IMR-90 (cell line): ENCODE measurements around the gene RAB3GAP2. TPM values are rescaled to one million over a fixed set of nuclear protein-coding genes. Genes with fewer than 3 reads are reported as not detected.

Source experiments
- ATAC-seq: fragments of 200-7000 bp; cut with Tn5 transposase; 2 replicates; pipeline ENCODE4 v1.9.1; 2020; ENCODE audit warnings: low read depth, mild to moderate bottlenecking, moderate library complexity
- BruUV-seq: library from RNA; stranded (reverse); fragments of 400-500 nt; replicated peaks from 2 replicates; lab custom pipeline; 2021; lab: Mats Ljungman, UMichigan
- CTCF ChIA-PET: fragments of 300-600 bp; formaldehyde crosslinking; extraction: SDS; loops from one replicate; lab custom pipeline; 2021; ENCODE audit warnings: antibody characterized with exemption; lab: Yijun Ruan, JAX
- POLR2A ChIA-PET: fragments of 300-600 bp; sonication (Branson Sonifier 250); formaldehyde crosslinking; loops from one replicate; lab custom pipeline; 2022; ENCODE audit warnings: antibody characterized with exemption; ENCODE audit not compliant: unreplicated experiment; lab: Charles Lee
- DNase-seq: peaks from one replicate; pipeline ENCODE4 v3.0.0; 2013
- H2AFZ ChIP-seq: replicated peaks from 2 replicates; pipeline ENCODE3; 2013; ENCODE audit warnings: low read length, mild to moderate bottlenecking; ENCODE audit not compliant: poor library complexity
- H2AK5ac ChIP-seq: 2 replicates; pipeline ENCODE4 v1.6.1; 2013; ENCODE audit warnings: low read depth, low read length, inconsistent platforms
- H2AK9ac ChIP-seq: replicated peaks from 2 replicates; pipeline ENCODE3; 2013; ENCODE audit warnings: mild to moderate bottlenecking, low read depth, low read length, moderate library complexity; ENCODE audit not compliant: poor library complexity
- H2BK120ac ChIP-seq: 2 replicates; pipeline ENCODE4 v1.6.1; 2013; ENCODE audit warnings: low read depth, low read length, inconsistent platforms
- H2BK15ac ChIP-seq: 3 replicates; pipeline ENCODE4 v1.6.1; 2013; ENCODE audit warnings: low read depth, low read length, inconsistent platforms
- H2BK20ac ChIP-seq: 2 replicates; pipeline ENCODE4 v1.6.1; 2013; ENCODE audit warnings: low read depth, mild to moderate bottlenecking, inconsistent platforms, low read length, moderate library complexity
- H2BK5ac ChIP-seq: 2 replicates; pipeline ENCODE4 v1.6.1; 2013; ENCODE audit warnings: mild to moderate bottlenecking, low read depth, low read length, inconsistent platforms; ENCODE audit not compliant: poor library complexity, severe bottlenecking
- H3K14ac ChIP-seq: replicated peaks from 2 replicates; pipeline ENCODE4 v1.6.1; 2013; ENCODE audit warnings: low read depth, low read length, inconsistent platforms
- H3K18ac ChIP-seq: 2 replicates; pipeline ENCODE4 v1.6.1; 2013; ENCODE audit warnings: low read depth, low read length, control low read depth
- H3K23ac ChIP-seq: 2 replicates; pipeline ENCODE4 v1.6.1; 2013; ENCODE audit warnings: low read depth, low read length, inconsistent platforms
- H3K27ac ChIP-seq: 2 replicates; pipeline ENCODE4 v1.5.1; 2013; ENCODE audit warnings: mild to moderate bottlenecking, control low read depth, low read length; ENCODE audit not compliant: insufficient read depth
- H3K27me3 ChIP-seq: 2 replicates; pipeline ENCODE4 v1.6.1; 2013; ENCODE audit warnings: low read length; ENCODE audit not compliant: control insufficient read depth, insufficient read depth
- H3K36me3 ChIP-seq: 2 replicates; pipeline ENCODE4 v1.6.1; 2013; ENCODE audit warnings: low read length, mixed read lengths; ENCODE audit not compliant: control insufficient read depth, insufficient read depth
- H3K4ac ChIP-seq: 2 replicates; pipeline ENCODE4 v1.6.1; 2013; ENCODE audit warnings: low read depth, low read length, inconsistent platforms
- H3K4me1 ChIP-seq: 2 replicates; pipeline ENCODE4 v1.6.1; 2013; ENCODE audit warnings: low read length, mixed read lengths; ENCODE audit not compliant: control insufficient read depth, insufficient read depth
- H3K4me2 ChIP-seq: 2 replicates; pipeline ENCODE4 v1.6.1; 2013; ENCODE audit warnings: low read depth, mild to moderate bottlenecking, control low read depth, low read length, moderate library complexity
- H3K4me3 ChIP-seq: 2 replicates; pipeline ENCODE4 v1.5.1; 2013; ENCODE audit warnings: low read depth, mild to moderate bottlenecking, control low read depth, low read length, moderate library complexity; ENCODE audit not compliant: insufficient read depth
- H3K56ac ChIP-seq: 2 replicates; pipeline ENCODE4 v1.6.1; 2013; ENCODE audit warnings: low read length, inconsistent platforms; ENCODE audit not compliant: insufficient read depth; ENCODE audit errors: extremely low read depth
- H3K79me1 ChIP-seq, 2 experiments: 2 replicates each; pipeline ENCODE4 v1.6.1; 2013; ENCODE audit warnings: low read length in 2 of 2, inconsistent platforms in 1 of 2, low read depth in 1 of 2
- H3K9ac ChIP-seq: 2 replicates; pipeline ENCODE4 v1.6.1; 2013; ENCODE audit warnings: low read depth, low read length, control low read depth
- H3K9me1 ChIP-seq: 2 replicates; pipeline ENCODE4 v1.6.1; 2013; ENCODE audit warnings: low read length, inconsistent platforms; ENCODE audit not compliant: insufficient read depth
- H3K9me3 ChIP-seq: 2 replicates; pipeline ENCODE4 v1.6.1; 2013; ENCODE audit warnings: low read length; ENCODE audit not compliant: control insufficient read depth, insufficient read depth
- H4K20me1 ChIP-seq: 2 replicates; pipeline ENCODE4 v1.6.1; 2013; ENCODE audit warnings: low read length, inconsistent platforms; ENCODE audit not compliant: insufficient read depth
- H4K5ac ChIP-seq: 2 replicates; pipeline ENCODE4 v1.6.1; 2013; ENCODE audit warnings: mild to moderate bottlenecking, low read depth, low read length, control low read depth
- H4K8ac ChIP-seq, 2 experiments: 2 replicates each; pipeline ENCODE4 v1.6.1; 2013; ENCODE audit warnings: low read depth in 2 of 2, low read length in 2 of 2, control low read depth in 1 of 2, inconsistent platforms in 1 of 2
- H4K91ac ChIP-seq: 2 replicates; pipeline ENCODE4 v1.6.1; 2013; ENCODE audit warnings: low read depth, low read length, inconsistent platforms; ENCODE audit not compliant: insufficient read depth
- BHLHE40 ChIP-seq: fragments of 150-350 bp; IDR thresholded peaks from 2 replicates; pipeline ENCODE4 v1.6.1; 2016; ENCODE audit warnings: mild to moderate bottlenecking, low read depth, low read length
- CEBPB ChIP-seq: IDR thresholded peaks from 2 replicates; pipeline ENCODE4 v1.6.1; 2012; ENCODE audit warnings: low read depth, low read length, improper control_type of control experiment
- CHD1 ChIP-seq: IDR thresholded peaks from 2 replicates; pipeline ENCODE4 v1.6.1; 2012; ENCODE audit warnings: low read depth, low read length, improper control_type of control experiment
- MXI1 ChIP-seq: IDR thresholded peaks from 2 replicates; pipeline ENCODE4 v1.6.1; 2012; ENCODE audit warnings: low read depth, mild to moderate bottlenecking, low read length, moderate library complexity, borderline replicate concordance
- RCOR1 ChIP-seq: IDR thresholded peaks from 2 replicates; pipeline ENCODE4 v1.6.1; 2012; ENCODE audit warnings: mild to moderate bottlenecking, low read length, improper control_type of control experiment; ENCODE audit not compliant: insufficient replicate concordance
- RFX5 ChIP-seq: IDR thresholded peaks from 2 replicates; pipeline ENCODE4 v1.8.0; 2012; ENCODE audit warnings: low read depth, mild to moderate bottlenecking, low read length, moderate library complexity
- dilution Hi-C: fragments of 300-500 bp; cut with HindIII; formaldehyde crosslinking; loops from one replicate; pipeline ENCODE4 v1.14.3; 2018; ENCODE audit warnings: low sequenced_read_pairs; ENCODE audit not compliant: unreplicated experiment
- in situ Hi-C: fragments of 300-500 bp; cut with MboI; formaldehyde crosslinking; loops from 3 replicates; pipeline ENCODE4 v1.14.3; 2019; ENCODE audit warnings: low sequenced_read_pairs, inconsistent platforms, mixed read lengths
- intact Hi-C: fragments of 100-400 bp; cut with micrococcal nuclease; formaldehyde crosslinking; loops from 2 replicates; pipeline ENCODE4 v1.10.0; 2022
- polyA plus RNA-seq, 3 experiments: library from polyadenylated mRNA; depleted of rRNA; stranded (reverse); fragments of >200 nt; gene quantifications; 2 replicates each; pipeline ENCODE4 v1.2.3, GENCODE V29; 2012; ENCODE audit warnings: low replicate concordance in 1 of 3
- total RNA-seq: library from RNA; depleted of rRNA; stranded (reverse); fragments of >200 nt; gene quantifications from 2 replicates; pipeline ENCODE4 v1.2.3, GENCODE V29; 2012
- TF ChIP-seq, protein P1 (sequence below): fragments of 150-350 bp; IDR thresholded peaks from 2 replicates; pipeline ENCODE4 v1.6.1; 2016; ENCODE audit warnings: low read depth, mild to moderate bottlenecking, low read length, moderate library complexity, borderline replicate concordance
- TF ChIP-seq, protein P2 (sequence below): conservative IDR thresholded peaks from 2 replicates; pipeline ENCODE4 v1.5.1; 2012; ENCODE audit warnings: mild to moderate bottlenecking, low read depth, low read length, improper control_type of control experiment

RAB3GAP2 gene
- total and polyA plus RNA-seq, 2 of the 4 experiments (the other 2 are of a cell fraction), result 12.3 to 37.8 TPM

DNA sequence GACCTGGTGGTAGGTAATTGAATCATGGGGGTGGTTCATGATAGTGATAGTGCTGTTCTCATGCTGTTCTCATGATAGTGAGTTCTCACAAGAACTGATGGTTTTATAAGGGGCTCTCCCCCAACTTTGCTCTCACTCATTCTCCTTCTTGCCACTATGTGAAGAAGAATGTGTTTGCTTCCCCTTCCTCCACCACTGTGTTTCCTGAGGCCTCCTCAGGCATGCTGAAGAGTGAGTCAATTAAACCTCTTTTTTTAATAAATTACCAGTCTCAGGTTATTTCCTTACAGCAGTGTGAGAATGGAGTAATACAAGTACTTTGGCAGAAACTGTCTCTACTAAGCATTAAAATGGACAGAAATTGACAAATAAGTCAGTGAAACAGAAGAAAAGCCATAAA lies 21.6 kb downstream of the RAB3GAP2 start:
- DNase-seq (no peak), ATAC-seq (no peak)
- Histone ChIP-seq H2BK15ac (no peak overlapping the region), H3K4ac (no peak overlapping the region), H4K20me1 (0 out of 2 replicates have a peak, but pooled peaks cover 4% of the 10 kb centered on the region), H3K9me3 (peaks cover 12% of the 10 kb centered on the region), H3K9ac (no peak overlapping the region), H3K27me3 (no peaks in the 10 kb centered on the region), H3K79me1 (peaks cover 24 to 36% of the 10 kb centered on the region in 2 experiments; a peak in 3 of 4 replicates), H3K23ac (no peak overlapping the region), H3K4me1 (no peaks in the 10 kb centered on the region), H3K27ac (no peak overlapping the region), H3K9me1 (0 out of 2 replicates have a peak, but pooled peaks cover 3% of the 10 kb centered on the region), H2BK5ac (no peak overlapping the region), H4K5ac (no peak overlapping the region), H3K36me3 (peaks cover 24% of the 10 kb centered on the region), H3K4me2 (no peak overlapping the region), H2AK5ac (no peak overlapping the region), H2AFZ (no peak overlapping the region), H2AK9ac (no peak overlapping the region), H3K4me3 (no peak overlapping the region), H2BK20ac (no peak overlapping the region), H3K14ac (no peak overlapping the region), H2BK120ac (no peak overlapping the region), H3K18ac (no peak overlapping the region), H3K56ac (no peak overlapping the region), H4K8ac (no peak overlapping the region), H4K91ac (no peak overlapping the region)
- no TSS peak for BruUV-seq
- CTCF ChIA-PET, result no interaction called here
- intact Hi-C loops (no loop called here), dilution Hi-C loops (no loop called here), in situ Hi-C loops (no loop called here)
- POLR2A ChIA-PET, result no interaction called here
- TF ChIP-seq MXI1 (no peak), CEBPB (no peak), RFX5 (no peak), BHLHE40 (no peak), CHD1 (no peak), RCOR1 (no peak)
- TF ChIP-seq, protein P1, sequence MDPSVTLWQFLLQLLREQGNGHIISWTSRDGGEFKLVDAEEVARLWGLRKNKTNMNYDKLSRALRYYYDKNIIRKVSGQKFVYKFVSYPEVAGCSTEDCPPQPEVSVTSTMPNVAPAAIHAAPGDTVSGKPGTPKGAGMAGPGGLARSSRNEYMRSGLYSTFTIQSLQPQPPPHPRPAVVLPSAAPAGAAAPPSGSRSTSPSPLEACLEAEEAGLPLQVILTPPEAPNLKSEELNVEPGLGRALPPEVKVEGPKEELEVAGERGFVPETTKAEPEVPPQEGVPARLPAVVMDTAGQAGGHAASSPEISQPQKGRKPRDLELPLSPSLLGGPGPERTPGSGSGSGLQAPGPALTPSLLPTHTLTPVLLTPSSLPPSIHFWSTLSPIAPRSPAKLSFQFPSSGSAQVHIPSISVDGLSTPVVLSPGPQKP, result no peak
- TF ChIP-seq, protein P2, sequence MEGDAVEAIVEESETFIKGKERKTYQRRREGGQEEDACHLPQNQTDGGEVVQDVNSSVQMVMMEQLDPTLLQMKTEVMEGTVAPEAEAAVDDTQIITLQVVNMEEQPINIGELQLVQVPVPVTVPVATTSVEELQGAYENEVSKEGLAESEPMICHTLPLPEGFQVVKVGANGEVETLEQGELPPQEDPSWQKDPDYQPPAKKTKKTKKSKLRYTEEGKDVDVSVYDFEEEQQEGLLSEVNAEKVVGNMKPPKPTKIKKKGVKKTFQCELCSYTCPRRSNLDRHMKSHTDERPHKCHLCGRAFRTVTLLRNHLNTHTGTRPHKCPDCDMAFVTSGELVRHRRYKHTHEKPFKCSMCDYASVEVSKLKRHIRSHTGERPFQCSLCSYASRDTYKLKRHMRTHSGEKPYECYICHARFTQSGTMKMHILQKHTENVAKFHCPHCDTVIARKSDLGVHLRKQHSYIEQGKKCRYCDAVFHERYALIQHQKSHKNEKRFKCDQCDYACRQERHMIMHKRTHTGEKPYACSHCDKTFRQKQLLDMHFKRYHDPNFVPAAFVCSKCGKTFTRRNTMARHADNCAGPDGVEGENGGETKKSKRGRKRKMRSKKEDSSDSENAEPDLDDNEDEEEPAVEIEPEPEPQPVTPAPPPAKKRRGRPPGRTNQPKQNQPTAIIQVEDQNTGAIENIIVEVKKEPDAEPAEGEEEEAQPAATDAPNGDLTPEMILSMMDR, result no peak
